Activated CD4-positive, alpha-beta T cell treated with anti-CD3 and anti-CD28 coated beads, Interleukin-2, amount 50 U/mL, for 48 hours (primary cell): Measurements from ENCODE around the gene C4orf51.

ENCODE experiments used
- DNase-seq, 2 experiments: peaks; one replicate each; pipeline ENCODE4 v3.0.0-alpha.2; 2020

The C4orf51 gene

GRCh38 chr4:145716200-145716599, 36.3 kb downstream of the C4orf51 start:
- no peak for DNase-seq

DNA sequence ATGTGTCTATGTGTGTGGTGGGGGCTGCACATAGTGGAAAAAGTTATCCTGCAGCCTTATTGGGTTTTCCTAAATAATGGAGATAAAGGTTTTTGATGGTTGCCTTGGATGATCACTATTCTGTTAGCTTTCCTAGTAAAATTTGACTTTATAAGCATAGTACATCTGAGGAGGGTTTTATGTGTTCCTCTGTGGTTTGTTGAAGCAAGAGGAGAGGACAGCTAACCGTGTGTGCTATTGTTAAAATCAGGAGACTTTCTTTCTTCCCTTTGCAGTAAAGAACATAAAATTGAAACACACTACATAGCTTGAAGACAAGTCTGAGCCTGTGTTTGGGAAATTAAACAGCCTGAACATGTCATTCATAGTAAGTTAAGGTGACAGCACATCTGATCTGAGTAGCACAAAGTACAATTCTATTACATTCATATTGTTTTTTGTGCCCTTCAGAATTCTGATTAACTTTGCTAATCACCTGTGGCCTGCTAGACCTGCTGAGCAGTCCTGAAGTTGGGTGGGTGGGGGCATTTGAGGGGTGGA, 36.8 kb downstream of the C4orf51 start:
- no peak for DNase-seq

GRCh38 chr4:145719752-145720624, 40.0 kb downstream of the C4orf51 start:
- DNase-seq: peak; percentile 43 to 63

- no peak for DNase-seq
Measured at GRCh38 chr4:145720656-145721055, 40.7 kb downstream of the C4orf51 start.

DNA sequence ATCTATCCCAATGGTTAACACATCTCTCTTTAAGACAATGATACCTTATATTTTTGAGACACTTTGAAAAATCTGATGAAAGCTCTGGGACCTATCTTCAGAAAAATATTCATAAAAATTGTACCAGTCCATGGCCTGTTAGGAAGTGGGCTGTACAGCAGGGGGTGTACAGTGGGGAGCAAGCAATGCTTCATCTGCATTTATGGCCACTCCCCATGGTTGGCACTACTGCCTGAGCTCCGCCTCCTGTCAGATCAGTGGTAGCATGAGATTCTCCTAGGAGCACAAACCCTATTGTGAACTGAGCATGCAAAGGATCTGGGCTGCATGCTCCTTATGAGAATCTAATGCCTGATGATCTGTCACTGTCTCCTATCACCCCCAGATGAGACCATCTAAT, 42.6 kb downstream of the C4orf51 start:
- no peak for DNase-seq

GRCh38 chr4:145723336-145723735, 43.4 kb downstream of the C4orf51 start:
- DNase-seq: no peak

- DNase-seq: no peak
Measured at GRCh38 chr4:145730026-145730425, 50.1 kb downstream of the C4orf51 start.

- DNase-seq: no peak
Measured at GRCh38 chr4:145731028-145731427, 51.1 kb downstream of the C4orf51 start.

- DNase-seq: peak in 1 of 2 experiments; percentile 28
Measured at GRCh38 chr4:145732001-145732815, 52.3 kb downstream of the C4orf51 start.

GRCh38 chr4:145732895-145733880, 53.2 kb downstream of the C4orf51 start:
- peak; percentile 86 to 90 for DNase-seq

GRCh38 chr4:145734031-145734430, 54.1 kb downstream of the C4orf51 start:
- no peak for DNase-seq

GRCh38 chr4:145734576-145735346, 54.8 kb downstream of the C4orf51 start:
- peak; percentile 19 to 38 for DNase-seq

GRCh38 chr4:145735347-145735675, 55.4 kb downstream of the C4orf51 start:
- DNase-seq: no peak

DNA sequence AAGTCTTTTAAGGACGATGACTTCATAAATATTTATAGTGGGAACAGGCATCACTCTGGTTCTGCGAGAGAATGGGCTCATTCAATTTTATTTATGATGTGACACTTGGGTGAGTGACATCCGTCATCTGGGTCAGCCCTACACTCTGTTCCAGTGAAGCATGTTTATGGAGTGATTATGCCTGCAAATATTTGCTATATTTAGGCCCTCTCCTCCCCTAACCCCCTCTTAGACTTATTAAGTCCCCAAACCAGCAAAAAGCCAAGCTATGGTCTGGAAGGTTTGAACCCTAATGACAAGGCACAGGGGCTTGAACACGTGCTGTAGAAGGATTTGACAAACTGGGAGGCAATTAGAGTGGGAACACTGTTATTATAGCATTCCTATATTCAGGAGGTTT, 55.9 kb downstream of the C4orf51 start:
- DNase-seq: no peak

- no peak for DNase-seq
Measured at GRCh38 chr4:145736241-145736831, 56.4 kb downstream of the C4orf51 start.

GRCh38 chr4:145739845-145740244, 59.9 kb downstream of the C4orf51 start:
- DNase-seq: no peak

DNA sequence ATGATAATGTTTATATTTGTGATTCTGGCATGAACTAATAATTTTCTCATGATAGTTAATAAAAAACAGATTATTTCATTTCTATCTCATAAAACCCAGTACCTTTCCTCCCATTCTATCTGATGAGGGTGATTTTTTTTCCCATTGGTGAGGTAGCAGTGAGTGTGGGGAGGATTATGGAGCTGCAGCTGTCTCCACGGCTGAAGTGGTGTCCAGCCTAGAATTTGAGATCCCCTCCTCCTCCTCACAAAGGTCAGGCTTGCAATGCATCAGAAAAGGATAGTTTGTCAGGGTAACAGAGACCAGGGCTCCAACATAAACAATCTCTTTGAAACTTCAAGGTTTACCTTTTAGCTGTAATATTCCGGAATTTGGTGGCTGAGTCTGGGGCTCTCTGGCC, 60.9 kb downstream of the C4orf51 start:
- DNase-seq: no peak

DNA sequence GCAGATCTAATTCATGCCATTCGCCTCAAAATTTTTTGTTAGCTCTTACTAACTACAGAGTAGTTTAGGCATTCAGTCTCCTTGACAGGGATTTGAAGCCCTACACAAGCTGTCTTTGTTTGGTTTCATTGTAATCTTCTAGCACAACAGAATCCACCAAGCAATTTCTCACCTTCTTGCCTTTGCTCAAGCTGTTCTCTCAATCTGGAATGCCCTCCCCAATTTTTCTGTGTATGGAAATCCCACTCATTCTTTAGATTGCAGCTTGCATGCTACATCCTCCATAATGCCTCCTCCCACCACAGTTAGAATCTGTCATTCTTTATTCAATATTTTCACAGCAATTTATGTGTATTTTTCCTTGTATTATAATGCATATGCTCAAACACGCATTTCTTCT, 63.7 kb downstream of the C4orf51 start:
- DNase-seq: no peak

- DNase-seq: no peak
Measured at GRCh38 chr4:145755802-145756201, 75.9 kb downstream of the C4orf51 start.

- no peak for DNase-seq
Measured at GRCh38 chr4:145756244-145756643, 76.3 kb downstream of the C4orf51 start.

DNA sequence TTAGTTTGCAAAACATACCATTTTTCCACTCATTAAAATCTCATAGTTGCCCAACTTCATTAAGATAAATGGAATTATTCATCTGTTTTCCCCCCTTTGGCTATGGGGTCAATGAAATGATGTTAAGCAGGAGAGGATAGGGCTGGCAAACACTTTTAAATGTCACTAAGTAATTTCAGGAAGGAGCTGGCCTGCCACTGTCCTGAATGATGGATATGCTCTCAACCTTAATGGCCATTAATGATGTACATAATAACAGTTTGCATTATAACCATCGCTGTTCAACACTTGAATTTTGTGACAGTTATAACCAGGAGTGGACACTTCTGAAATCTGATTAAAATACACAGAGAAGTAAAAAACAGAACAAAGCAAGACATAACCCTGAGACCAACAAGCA, 77.2 kb downstream of the C4orf51 start:
- DNase-seq: no peak
